Breast epithelium (tissue), 3 donors: ENCODE measurements around the gene THPO.

ENCODE experiments used
- CTCF ChIP-seq, 3 donors: fragments of 450-650 bp; IDR thresholded peaks; one replicate each; pipeline ENCODE4 v1.5.1; 2016 to 2017; ENCODE audit warnings: antibody characterized with exemption in 3 of 3, mild to moderate bottlenecking in 3 of 3, moderate library complexity in 3 of 3
- POLR2A ChIP-seq: fragments of 450-650 bp; IDR thresholded peaks from one replicate; pipeline ENCODE4 v1.6.1; 2016; ENCODE audit warnings: antibody characterized with exemption, mild to moderate bottlenecking, moderate library complexity
- POLR2AphosphoS5 ChIP-seq, 3 donors: sonication (generic); formaldehyde crosslinking; IDR thresholded peaks; one replicate each; pipeline ENCODE4 v1.6.1; 2017; ENCODE audit warnings: antibody characterized with exemption in 3 of 3

- no peak for TF ChIP-seq POLR2A
- no peak for TF ChIP-seq POLR2AphosphoS5 (IDR thresholded peaks at IDR 0.05)
- no peak for TF ChIP-seq CTCF (IDR thresholded peaks at IDR 0.05)
These were observed 41.2 kb upstream of the THPO start for GRCh38 chr3:184419171-184419570.
